K562 (cell line): Measurements from ENCODE around the gene ZBTB46. TPM values are rescaled to one million over a fixed set of nuclear protein-coding genes. Genes with fewer than 3 reads are reported as not detected.

Experiments used
- ATAC-seq: fragments of 200-7000 bp; cut with Tn5 transposase; 3 replicates; pipeline ENCODE4 v1.9.1; 2020; ENCODE audit warnings: moderate library complexity
- BruUV-seq: library from RNA; stranded (reverse); fragments of 400-500 nt; replicated peaks from 2 replicates; lab custom pipeline; 2021; lab: Mats Ljungman, UMichigan
- CTCF ChIA-PET: fragments of 300-600 bp; formaldehyde crosslinking; extraction: SDS; loops from one replicate; lab custom pipeline; 2021; ENCODE audit warnings: low intra/inter-chr PET ratio; lab: Yijun Ruan, JAX
- POLR2A ChIA-PET: fragments of 300-600, 350-650 bp; sonication (Branson Sonifier 250); formaldehyde crosslinking; extraction: SDS; loops from one replicate; lab custom pipeline; 2021; ENCODE audit warnings: antibody characterized with exemption, inconsistent platforms; lab: Yijun Ruan, JAX
- DNase-seq, 4 experiments: peaks; one replicate each; pipeline versions ENCODE4 v3.0.0 to v3.0.0-alpha.2; 2011 to 2018; ENCODE audit warnings: low spot score in 3 of 4, mixed read lengths in 3 of 4; ENCODE audit errors: extremely low read depth in 1 of 4
- FAIRE-seq: peaks from 2 replicates; lab custom pipeline; 2011; peaks lifted over from hg19 to GRCh38; lab: Jason Lieb, UNC
- H2AFZ ChIP-seq: 2 replicates; pipeline ENCODE4 v1.6.0; 2011; ENCODE audit warnings: low read depth, low read length, control low read depth, inconsistent platforms
- H3K27ac ChIP-seq: fragments of 200-600 bp; 3 replicates; pipeline ENCODE4 v1.8.0; 2011; ENCODE audit warnings: low read depth, mild to moderate bottlenecking, control low read depth, inconsistent platforms, low read length, moderate library complexity, mixed read lengths; ENCODE audit errors: extremely low read depth
- H3K27me3 ChIP-seq, 2 experiments: fragments of 300-600 bp in 1 of 2; 2 replicates in 1 of 2; 3 replicates in 1 of 2; pipeline versions ENCODE4 v1.6.0 to v1.8.0; 2011; ENCODE audit warnings: inconsistent platforms in 2 of 2, low read length in 2 of 2, mild to moderate bottlenecking in 1 of 2, mixed read lengths in 1 of 2, moderate library complexity in 1 of 2; ENCODE audit not compliant: control insufficient read depth in 2 of 2, insufficient read depth in 2 of 2
- H3K36me3 ChIP-seq: fragments of 300-600 bp; 3 replicates; pipeline ENCODE4 v1.8.0; 2011; ENCODE audit warnings: mild to moderate bottlenecking, low read length, inconsistent platforms; ENCODE audit not compliant: control insufficient read depth, insufficient read depth
- H3K4me1 ChIP-seq, 2 experiments: fragments of 200-600 bp in 1 of 2; replicated peaks in 1 of 2; 2 replicates in 1 of 2; 3 replicates in 1 of 2; pipeline versions ENCODE4 v1.5.1 to v1.8.0; 2011; ENCODE audit warnings: inconsistent platforms in 2 of 2, low read length in 2 of 2, mild to moderate bottlenecking in 1 of 2, mixed read lengths in 1 of 2, moderate library complexity in 1 of 2; ENCODE audit not compliant: control insufficient read depth in 2 of 2, insufficient read depth in 2 of 2
- H3K4me2 ChIP-seq: 2 replicates; pipeline ENCODE4 v1.6.1; 2011; ENCODE audit warnings: low read length, control low read depth, inconsistent platforms, mixed read lengths; ENCODE audit not compliant: insufficient read depth
- H3K4me3 ChIP-seq: fragments of 200-600 bp; sonication (generic), shearing (Covaris generic); 2 replicates; pipeline ENCODE4 v1.5.1; 2016; ENCODE audit warnings: control low read depth, inconsistent platforms
- H3K79me2 ChIP-seq: fragments of 200-600 bp; 3 replicates; pipeline ENCODE4 v1.8.0; 2011; ENCODE audit warnings: low read length, inconsistent platforms; ENCODE audit not compliant: control insufficient read depth, insufficient read depth
- H3K9ac ChIP-seq, 2 experiments: 2 replicates each; pipeline versions ENCODE4 v1.6.0 to v1.6.1; 2011; ENCODE audit warnings: low read depth in 2 of 2, low read length in 2 of 2, control low read depth in 1 of 2, inconsistent platforms in 1 of 2, mild to moderate bottlenecking in 1 of 2, mixed read lengths in 1 of 2; ENCODE audit not compliant: insufficient read depth in 1 of 2
- H3K9me1 ChIP-seq: one replicate; pipeline ENCODE4 v1.6.0; 2011; ENCODE audit warnings: inconsistent platforms, mild to moderate bottlenecking, low read length, moderate library complexity; ENCODE audit not compliant: control insufficient read depth, insufficient read depth
- H3K9me3 ChIP-seq: replicated peaks from 2 replicates; pipeline ENCODE4 v1.5.1; 2011; ENCODE audit warnings: low read depth, low read length, inconsistent platforms; ENCODE audit not compliant: control insufficient read depth, insufficient read depth
- H4K20me1 ChIP-seq: replicated peaks from 2 replicates; pipeline ENCODE4 v1.6.1; 2011; ENCODE audit warnings: low read length, inconsistent platforms, mixed read lengths; ENCODE audit not compliant: control insufficient read depth, insufficient read depth
- EP300 ChIP-seq: IDR thresholded peaks from 2 replicates; pipeline ENCODE4 v1.6.1; 2012; ENCODE audit warnings: low read length, improper control_type of control experiment
- ERF ChIP-seq: fragments of 450-650 bp; formaldehyde crosslinking; IDR thresholded peaks from 2 replicates; pipeline ENCODE4 v1.4.0; 2020; ENCODE audit warnings: mild to moderate bottlenecking, mixed read lengths
- ETV5 ChIP-seq: sonication (generic); formaldehyde crosslinking; IDR thresholded peaks from 2 replicates; pipeline ENCODE4 v1.4.0; 2020; ENCODE audit warnings: low read depth, mild to moderate bottlenecking, missing genetic modification reagents
- HMBOX1 ChIP-seq: sonication (generic); IDR thresholded peaks from 2 replicates; pipeline ENCODE4 v1.6.1; 2016
- MAFG ChIP-seq: fragments of 450-650 bp; conservative IDR thresholded peaks from 2 replicates; pipeline ENCODE4 v1.6.1; 2016; ENCODE audit warnings: missing genetic modification characterization, missing compliant biosample characterization
- MTF1 ChIP-seq: fragments of 250-450 bp; sonication (Bioruptor Pico); IDR thresholded peaks from 2 replicates; pipeline ENCODE4 v1.9.0; 2021; ENCODE audit warnings: moderate library complexity, mild to moderate bottlenecking, inconsistent platforms, borderline replicate concordance
- PHTF2 ChIP-seq: fragments of 250-450 bp; sonication (Bioruptor Pico); IDR thresholded peaks from 2 replicates; pipeline ENCODE4 v1.5.0; 2021; ENCODE audit warnings: mild to moderate bottlenecking
- RFX5 ChIP-seq: IDR thresholded peaks from 2 replicates; pipeline ENCODE4 v1.6.1; 2011; ENCODE audit warnings: low read depth, mild to moderate bottlenecking, improper control_type of control experiment, low read length
- SP1 ChIP-seq: sonication (generic); formaldehyde crosslinking; IDR thresholded peaks from 2 replicates; pipeline ENCODE4 v1.8.1; 2022; ENCODE audit warnings: mild to moderate bottlenecking, missing genetic modification reagents
- SP2 ChIP-seq: IDR thresholded peaks from 2 replicates; pipeline ENCODE4 v1.6.1; 2011; ENCODE audit warnings: mild to moderate bottlenecking, low read depth, low read length, moderate library complexity; ENCODE audit not compliant: poor library complexity, severe bottlenecking; ENCODE audit errors: extremely low read depth
- TAF1 ChIP-seq: IDR thresholded peaks from 2 replicates; pipeline ENCODE4 v1.6.1; 2011; ENCODE audit warnings: mild to moderate bottlenecking, low read length, moderate library complexity; ENCODE audit not compliant: insufficient read depth, control insufficient read depth, severe bottlenecking; ENCODE audit errors: extremely low read depth
- TBP ChIP-seq: optimal IDR thresholded peaks from 2 replicates; pipeline ENCODE3; 2011; ENCODE audit warnings: low read depth, low read length, improper control_type of control experiment
- TCF15 ChIP-seq: fragments of 250-450 bp; sonication (Bioruptor Pico); IDR thresholded peaks from 2 replicates; pipeline ENCODE4 v1.8.0; 2022; ENCODE audit warnings: moderate library complexity, mild to moderate bottlenecking, inconsistent platforms
- TEAD4 ChIP-seq, 2 experiments: sonication (generic) in 1 of 2; formaldehyde crosslinking in 1 of 2; IDR thresholded peaks; 2 replicates each; pipeline versions ENCODE4 v1.6.1 to v1.8.0; 2012 to 2022; ENCODE audit warnings: borderline replicate concordance in 1 of 2, inconsistent platforms in 1 of 2, low read length in 1 of 2, mild to moderate bottlenecking in 1 of 2, missing genetic modification reagents in 1 of 2
- ZBED1 ChIP-seq: IDR thresholded peaks from 2 replicates; pipeline ENCODE4 v1.6.1; 2014
- ZBTB34 ChIP-seq: fragments of 250-450 bp; sonication (Bioruptor Pico); IDR thresholded peaks from 2 replicates; pipeline ENCODE4 v1.8.0; 2021; ENCODE audit warnings: mild to moderate bottlenecking, moderate library complexity
- ZNF699 ChIP-seq: fragments of 250-450 bp; sonication (Bioruptor Pico); IDR thresholded peaks from 2 replicates; pipeline ENCODE4 v1.8.0; 2021; ENCODE audit warnings: mild to moderate bottlenecking, moderate library complexity; ENCODE audit not compliant: insufficient replicate concordance
- WGBS: fragments of 100-300 bp; shearing (Covaris generic); methylation state at CpG from one replicate; pipeline ENCODE4 v1.1.6; 2016; ENCODE audit warnings: low coverage, mixed read lengths; ENCODE audit not compliant: insufficient coverage; ENCODE audit errors: missing lambda C conversion rate; 5-methylcytosine and 5-hydroxymethylcytosine counted together
- in situ Hi-C: fragments of 300-500 bp; cut with MboI; formaldehyde crosslinking; loops from 4 replicates; pipeline ENCODE4 v1.15.0; 2018; ENCODE audit warnings: inconsistent platforms, mixed read lengths
- intact Hi-C: fragments of 100-400 bp; cut with micrococcal nuclease; formaldehyde crosslinking; loops from 2 replicates; pipeline ENCODE4 v1.14.2; 2022
- polyA plus RNA-seq, 8 experiments: library from polyadenylated mRNA; depleted of rRNA in 4 of 8; stranded (reverse) in 5 of 8; unstranded in 3 of 8; fragments of >200 nt; fragmentation: Nextera tagmentation in 2 of 8; fragmentation: Illumina TruSeq in 1 of 8; extraction: Ambion mirVana in 2 of 8; extraction: Trizol in 1 of 8; gene quantifications; 2 replicates each; pipeline versions ENCODE4 v1.2.1 to v1.2.3, GENCODE V29; 2011 to 2014; ENCODE audit warnings: inconsistent platforms in 1 of 8, missing spikeins in 1 of 8
- total RNA-seq, 7 experiments: library from RNA; depleted of rRNA in 6 of 7; stranded (reverse); fragments of >200 nt in 6 of 7; fragmentation: Illumina TruSeq in 2 of 7; extraction: Trizol in 2 of 7; gene quantifications; 2 replicates each; pipeline versions ENCODE4 v1.2.1 to v1.2.3, GENCODE V29; 2011 to 2021; ENCODE audit warnings: low replicate concordance in 1 of 7
- TF ChIP-seq, protein P1 (sequence below), 2 experiments: fragments of 450-650 bp; conservative IDR thresholded peaks; 2 replicates each; pipeline ENCODE4 v1.6.1; 2017; ENCODE audit warnings: mild to moderate bottlenecking in 2 of 2, moderate library complexity in 2 of 2

The ZBTB46 gene
- total and polyA plus RNA-seq, 9 of the 15 experiments (the other 6 are each of a cell fraction or from before 2014, with no cell fraction given): 0.29 to 4.1 (median 1.1) TPM

DNA sequence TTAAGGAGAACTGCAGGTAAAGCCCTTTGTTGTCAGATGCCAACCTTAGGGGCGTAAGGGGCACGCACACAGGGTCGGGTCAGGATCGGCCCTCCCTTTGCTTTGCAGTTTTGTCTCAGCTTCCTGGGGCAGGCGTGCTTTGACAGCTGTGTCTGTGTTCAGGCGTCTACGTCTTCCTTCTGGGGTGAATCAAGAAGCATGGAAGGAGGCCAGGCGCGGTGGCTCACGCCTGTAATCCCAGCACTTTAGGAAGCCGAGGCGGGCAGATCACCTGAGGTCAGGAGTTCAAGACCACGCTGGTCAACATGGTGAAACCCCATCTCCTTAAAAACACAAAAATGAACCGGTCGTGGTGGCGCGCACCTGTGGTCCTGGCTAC is 121.9 kb downstream of the ZBTB46 start:
- Histone ChIP-seq H3K27ac (no peak overlapping the region), H3K9me1 (no peaks in the 10 kb centered on the region)
- DNase-seq: no peak
- no peak for FAIRE-seq
- in situ Hi-C loops: loop anchor here (5.0 kb wide), 1 partner anchor 153 kb away; the partner anchor contains the start of gene ABHD16B
- no peak for TF ChIP-seq ZBTB34 (CRISPR knock-in tag)
- no peak for TF ChIP-seq TEAD4 (IDR thresholded peaks at IDR 0.05; ENCODE audit: low read length)
- no peak for TF ChIP-seq TEAD4 (CRISPR knock-in tag; IDR thresholded peaks at IDR 0.05; ENCODE audit: borderline replicate concordance)
- no peak for TF ChIP-seq SP2
- TF ChIP-seq TCF15 (CRISPR knock-in tag): no peak
- no peak for TF ChIP-seq ETV5
- no peak for TF ChIP-seq MTF1 (CRISPR knock-in tag)
- TF ChIP-seq ZNF699 (CRISPR knock-in tag): no peak
- no peak for TF ChIP-seq PHTF2 (CRISPR knock-in tag)
- TF ChIP-seq ZBED1: no peak
- TF ChIP-seq HMBOX1: no peak
- TF ChIP-seq TAF1: no peak
- TF ChIP-seq ERF (CRISPR knock-in tag): no peak
- TF ChIP-seq, protein P1, sequence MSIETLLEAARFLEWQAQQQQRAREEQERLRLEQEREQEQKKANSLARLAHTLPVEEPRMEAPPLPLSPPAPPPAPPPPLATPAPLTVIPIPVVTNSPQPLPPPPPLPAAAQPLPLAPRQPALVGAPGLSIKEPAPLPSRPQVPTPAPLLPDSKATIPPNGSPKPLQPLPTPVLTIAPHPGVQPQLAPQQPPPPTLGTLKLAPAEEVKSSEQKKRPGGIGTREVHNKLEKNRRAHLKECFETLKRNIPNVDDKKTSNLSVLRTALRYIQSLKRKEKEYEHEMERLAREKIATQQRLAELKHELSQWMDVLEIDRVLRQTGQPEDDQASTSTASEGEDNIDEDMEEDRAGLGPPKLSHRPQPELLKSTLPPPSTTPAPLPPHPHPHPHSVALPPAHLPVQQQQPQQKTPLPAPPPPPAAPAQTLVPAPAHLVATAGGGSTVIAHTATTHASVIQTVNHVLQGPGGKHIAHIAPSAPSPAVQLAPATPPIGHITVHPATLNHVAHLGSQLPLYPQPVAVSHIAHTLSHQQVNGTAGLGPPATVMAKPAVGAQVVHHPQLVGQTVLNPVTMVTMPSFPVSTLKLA (conservative IDR thresholded peaks at IDR 0.05): no peak
- no peak for TF ChIP-seq RFX5
- no peak for TF ChIP-seq SP1
- no peak for TF ChIP-seq MAFG (tag)
- TF ChIP-seq TBP: no peak
- TF ChIP-seq EP300: no peak
- TF ChIP-seq, all 486 proteins: peak for 0
- H2AFZ ChIP-seq: no peak overlapping the region
- no peak for ATAC-seq
- H3K36me3 ChIP-seq: peaks cover 71% of the 10 kb centered on the region
- peaks cover 13 to 47% of the 10 kb centered on the region in 2 experiments for H3K4me1 ChIP-seq
- no TSS peak for BruUV-seq
- peak overlapping the region; percentile 100 for H3K4me3 ChIP-seq
- 95% methylated on average over 12 of the region's 17 CpGs for WGBS
- no peaks in the 10 kb centered on the region for H3K27me3 ChIP-seq
- intact Hi-C loops: loop anchor here (5.0 to 10.0 kb wide), 4 partner anchors 76 to 248 kb away; partner anchors contain the start of genes PTK6 and UCKL1
- H3K9me3 ChIP-seq: peaks cover under 1% of the 10 kb centered on the region; the same call in 1 of the 2 replicates
- POLR2A ChIA-PET: interaction anchor here (1.7 to 4.0 kb wide), 4 partner anchors 11 to 156 kb away, joined by 7 to 27 read pairs (median 16); partner anchors contain the start of genes SLC2A4RG and TPD52L2
- peaks cover 69% of the 10 kb centered on the region for H3K79me2 ChIP-seq
- H3K9ac ChIP-seq: peak overlapping the region; percentile 90 to 95; a peak in 2 of 4 replicates
- peak overlapping the region; percentile 99 for H3K4me2 ChIP-seq
- CTCF ChIA-PET: no interaction called here
- peaks cover 22% of the 10 kb centered on the region for H4K20me1 ChIP-seq
